CD4-positive, alpha-beta T cell treated with Interleukin-10 for 1 hour (primary cell): ENCODE data around the gene FHL3.
A peak's percentile ranks its signal among the peaks of the same experiment; 100 is the strongest.

Source experiments
- DNase-seq: peaks from one replicate; pipeline ENCODE4 v3.0.0-alpha.2; 2020

The FHL3 gene

DNA sequence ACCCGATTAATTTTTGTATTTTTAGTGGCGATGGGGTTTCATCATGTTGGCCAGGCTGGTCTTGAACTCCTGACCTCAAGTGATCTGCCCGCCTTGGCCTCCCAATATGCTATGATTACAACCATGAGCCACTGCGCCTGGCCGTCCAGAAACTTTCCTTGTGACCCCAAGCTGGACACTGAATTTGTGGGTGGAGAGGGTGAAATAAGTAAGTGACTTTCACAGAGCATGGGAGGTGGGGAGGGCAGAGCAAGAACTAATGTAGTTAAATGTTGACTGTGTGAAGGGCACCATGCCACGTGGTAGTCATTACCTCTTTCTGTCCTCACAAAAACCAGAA lies 4.5 kb upstream of the FHL3 start:
- DNase-seq: no peak

DNA sequence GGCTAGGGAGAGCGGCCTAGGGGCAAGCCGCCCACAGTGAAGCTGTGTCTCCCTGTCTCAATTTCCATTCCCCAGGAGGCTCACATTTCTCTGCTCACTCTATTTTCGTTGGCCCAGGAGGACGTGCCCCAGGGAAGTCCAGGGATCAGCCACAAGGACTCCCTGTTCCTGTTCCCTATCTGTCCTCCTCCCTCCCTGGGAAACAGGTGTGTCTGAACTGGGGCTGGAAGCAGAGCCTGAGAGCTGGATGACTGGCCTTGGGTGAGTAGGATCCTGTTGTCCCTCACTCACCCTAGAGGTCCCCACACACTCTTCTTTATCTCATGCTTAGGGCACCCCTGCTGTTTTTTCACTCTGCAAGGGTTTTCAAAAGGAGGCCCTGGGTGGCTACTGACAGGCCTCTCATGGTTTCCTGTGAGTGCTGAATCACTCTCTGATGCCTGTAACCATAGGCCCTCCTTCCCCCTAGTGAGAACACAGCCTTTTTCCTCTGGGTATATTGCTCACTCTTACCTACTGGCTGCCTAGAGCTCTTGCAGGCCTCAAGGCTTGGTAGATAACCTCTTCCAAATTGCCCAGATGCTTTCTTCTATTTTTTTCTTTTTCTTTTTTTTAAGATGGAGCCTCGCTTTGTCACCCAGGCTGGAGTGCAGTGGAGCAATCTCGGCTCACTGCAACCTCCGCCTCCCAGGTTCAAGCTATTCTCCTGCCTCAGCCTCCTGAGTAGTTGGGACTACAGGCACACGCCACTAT lies 4.0 kb upstream of the FHL3 start:
- DNase-seq: peak; percentile 60

DNA sequence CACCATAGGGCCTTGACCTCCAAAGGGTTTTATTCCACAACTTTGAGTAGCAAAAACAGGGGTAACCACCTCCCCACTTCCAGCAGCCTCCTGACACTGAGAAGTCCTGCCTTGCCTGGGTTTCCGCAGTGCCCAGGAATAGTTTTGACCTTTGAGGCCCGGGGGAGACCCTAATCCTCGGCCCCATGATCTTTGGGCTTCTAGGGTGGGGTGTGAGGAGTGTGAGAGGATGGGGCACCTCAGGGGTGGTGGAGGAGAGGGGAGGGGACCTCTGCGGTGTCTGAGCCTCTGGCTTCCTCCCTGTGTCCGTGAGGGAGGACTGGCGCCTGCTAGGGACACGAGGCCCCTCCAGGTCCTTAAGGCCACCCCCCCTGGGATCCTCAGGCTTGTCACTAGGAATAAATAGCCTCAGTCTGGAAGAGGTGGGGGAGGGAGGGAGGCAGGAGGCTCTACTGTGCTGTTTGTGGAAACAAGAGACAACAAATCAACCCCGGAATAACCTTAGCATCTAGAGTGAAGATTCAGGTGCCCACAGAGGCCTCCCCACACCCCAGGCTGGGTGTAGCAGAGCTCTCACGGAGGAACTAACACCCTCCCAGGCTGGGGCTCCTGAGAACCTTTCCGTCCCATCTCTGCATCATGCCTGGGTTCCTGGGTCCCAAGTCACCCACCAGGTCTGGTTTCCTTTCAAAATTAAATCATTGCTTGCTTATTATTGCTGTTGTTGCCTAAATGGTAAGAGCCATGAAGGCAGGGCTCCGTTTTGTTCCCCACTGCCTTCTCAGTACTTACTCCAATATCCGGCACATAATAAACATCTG lies 904 bp upstream of the FHL3 start:
- DNase-seq: no peak

DNA sequence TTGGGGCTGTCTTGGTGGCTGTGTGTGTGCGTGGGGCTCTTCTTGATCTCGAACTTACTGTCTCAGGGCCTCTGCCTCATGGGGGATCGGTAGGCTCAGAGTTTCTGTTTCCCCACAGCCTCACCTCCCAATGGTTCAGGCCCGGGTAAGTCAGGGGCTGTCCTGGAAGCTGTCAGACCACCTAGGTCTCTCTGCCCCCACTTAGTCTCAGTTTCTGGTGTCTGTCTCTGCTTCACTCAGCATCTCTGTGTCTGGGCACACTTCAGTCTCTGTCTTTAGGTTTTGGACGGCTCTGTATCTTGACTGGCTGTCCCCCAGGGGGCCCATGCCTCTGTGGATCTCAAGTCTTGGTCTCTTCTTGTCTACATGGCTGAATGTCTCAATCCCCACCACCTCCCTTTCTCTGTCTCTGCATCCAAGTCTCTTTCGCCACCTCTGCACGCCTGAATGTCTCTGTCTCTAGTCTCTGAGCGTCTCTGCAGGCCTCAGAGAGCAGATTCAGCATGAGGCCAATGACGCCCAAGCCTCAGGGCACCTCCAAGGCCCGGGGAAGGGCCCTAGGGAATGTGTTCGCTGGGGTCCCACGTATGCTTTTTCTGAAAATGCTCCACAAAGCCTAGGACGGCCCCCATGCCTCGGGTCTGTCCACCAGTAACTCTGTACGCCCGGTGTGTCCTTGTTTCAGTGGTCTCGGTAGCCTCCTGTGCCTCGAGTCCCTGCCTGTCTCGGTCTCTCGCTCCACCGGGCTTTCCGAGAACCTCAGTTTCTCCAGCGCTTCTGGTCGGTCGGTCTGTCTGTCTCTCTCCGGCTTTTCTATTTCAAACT lies 818 bp downstream of the FHL3 start:
- DNase-seq: peak; percentile 19

DNA sequence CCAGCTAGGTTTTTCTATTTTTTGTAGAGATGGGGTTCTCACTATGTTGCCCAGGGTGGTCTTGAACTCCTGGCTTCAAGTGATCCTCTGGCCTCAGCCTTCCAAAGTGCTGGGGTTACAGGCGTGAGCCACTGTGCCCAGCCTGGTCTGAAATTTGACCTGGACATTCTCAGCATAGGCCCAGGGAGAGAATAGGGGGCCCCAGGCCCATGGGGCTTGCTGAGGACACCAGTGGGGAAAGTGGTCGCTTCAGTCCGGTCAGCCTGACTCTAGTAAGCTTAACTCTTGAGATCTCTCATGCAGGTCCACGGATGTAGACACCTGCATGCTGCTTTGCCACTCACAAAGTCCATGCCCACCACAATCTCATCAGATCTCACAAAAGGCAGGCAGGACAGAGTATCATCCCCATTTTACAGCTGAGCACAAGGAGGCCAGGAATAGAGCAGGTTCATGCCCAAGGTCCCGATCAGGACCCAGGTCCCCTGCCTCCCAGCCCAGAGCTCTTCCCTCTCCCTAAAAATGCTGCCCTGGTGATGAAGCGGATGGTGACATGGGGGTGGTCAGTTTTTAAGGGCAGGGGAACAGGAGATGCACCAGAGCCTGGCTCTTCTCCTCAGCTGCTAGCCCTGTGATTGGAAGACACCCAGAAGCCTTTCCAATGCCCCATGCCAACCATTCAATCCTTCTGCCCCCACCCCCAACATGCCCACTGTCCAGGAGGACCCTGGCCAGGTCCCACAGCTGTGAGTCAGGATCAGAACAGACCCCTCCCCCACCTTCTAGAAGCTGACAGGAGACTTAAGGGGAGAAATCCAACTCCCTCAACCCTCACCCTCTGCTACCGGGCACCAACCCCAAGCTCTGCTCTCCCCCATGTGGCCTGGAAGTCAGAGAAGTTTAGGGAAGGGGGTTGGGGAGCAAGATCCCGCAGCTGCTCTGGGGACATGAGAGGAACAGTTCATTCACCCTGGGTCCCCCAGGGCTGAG lies 1.8 kb downstream of the FHL3 start:
- DNase-seq: no peak

DNA sequence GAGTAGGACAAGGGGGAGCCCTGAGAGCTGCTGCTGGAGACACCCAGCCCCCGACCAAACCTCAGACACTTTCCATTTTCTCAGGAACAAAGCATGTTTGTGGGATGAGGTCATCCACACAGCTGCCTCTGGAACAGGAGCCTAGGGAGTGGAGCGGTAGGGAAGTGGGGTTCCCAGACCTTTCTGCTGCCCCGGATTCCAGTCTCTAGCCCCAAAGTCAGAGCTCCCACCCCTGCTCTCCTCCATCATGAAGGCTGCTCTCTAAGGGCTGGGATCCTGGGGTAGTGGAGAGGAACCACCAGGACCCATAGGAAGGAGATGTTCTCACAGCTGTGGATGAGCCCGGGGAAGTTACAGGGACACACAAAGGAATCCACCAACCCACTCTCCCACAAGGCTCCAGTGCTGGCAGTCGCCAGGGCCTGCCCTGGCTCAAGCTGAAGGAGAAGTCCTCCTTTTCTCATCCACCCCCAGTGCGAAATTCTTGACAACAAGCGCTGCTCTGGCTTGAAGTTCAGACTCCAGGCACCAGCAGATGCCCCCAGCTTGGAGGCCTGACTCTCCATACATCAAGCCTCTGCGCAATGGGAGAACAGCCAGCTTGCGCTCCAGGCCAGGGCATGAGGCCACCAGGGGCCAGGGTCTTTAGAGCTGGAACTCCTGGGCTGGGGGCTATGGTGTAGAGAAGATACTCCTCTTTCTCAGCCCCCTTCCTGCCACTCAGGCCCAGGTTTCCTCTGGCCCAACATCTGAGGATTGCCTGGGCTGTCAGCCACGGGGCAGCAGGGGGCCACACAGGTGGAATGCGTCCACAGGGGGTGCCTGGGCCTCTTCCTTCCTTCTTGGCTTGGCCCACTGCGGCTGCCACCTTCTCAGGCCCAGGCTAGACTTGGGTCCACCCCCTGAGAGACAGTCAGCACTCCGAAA lies 4.5 kb downstream of the FHL3 start:
- no peak for DNase-seq

DNA sequence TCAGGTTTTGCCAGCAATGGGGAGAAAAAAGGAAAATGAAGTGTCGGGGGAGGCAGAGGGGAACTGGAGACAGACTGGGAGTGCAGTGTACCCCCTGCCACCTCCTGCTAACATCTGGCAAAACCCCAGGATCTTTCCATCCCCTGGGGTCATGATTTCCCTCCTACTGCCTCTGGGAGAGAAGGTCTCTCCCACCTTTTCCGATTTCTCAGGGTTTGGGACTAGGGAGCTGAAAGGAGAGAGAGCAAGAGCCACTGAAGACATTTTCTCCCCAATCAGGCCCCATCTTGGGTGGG lies 5.1 kb downstream of the FHL3 start:
- DNase-seq: no peak

DNA sequence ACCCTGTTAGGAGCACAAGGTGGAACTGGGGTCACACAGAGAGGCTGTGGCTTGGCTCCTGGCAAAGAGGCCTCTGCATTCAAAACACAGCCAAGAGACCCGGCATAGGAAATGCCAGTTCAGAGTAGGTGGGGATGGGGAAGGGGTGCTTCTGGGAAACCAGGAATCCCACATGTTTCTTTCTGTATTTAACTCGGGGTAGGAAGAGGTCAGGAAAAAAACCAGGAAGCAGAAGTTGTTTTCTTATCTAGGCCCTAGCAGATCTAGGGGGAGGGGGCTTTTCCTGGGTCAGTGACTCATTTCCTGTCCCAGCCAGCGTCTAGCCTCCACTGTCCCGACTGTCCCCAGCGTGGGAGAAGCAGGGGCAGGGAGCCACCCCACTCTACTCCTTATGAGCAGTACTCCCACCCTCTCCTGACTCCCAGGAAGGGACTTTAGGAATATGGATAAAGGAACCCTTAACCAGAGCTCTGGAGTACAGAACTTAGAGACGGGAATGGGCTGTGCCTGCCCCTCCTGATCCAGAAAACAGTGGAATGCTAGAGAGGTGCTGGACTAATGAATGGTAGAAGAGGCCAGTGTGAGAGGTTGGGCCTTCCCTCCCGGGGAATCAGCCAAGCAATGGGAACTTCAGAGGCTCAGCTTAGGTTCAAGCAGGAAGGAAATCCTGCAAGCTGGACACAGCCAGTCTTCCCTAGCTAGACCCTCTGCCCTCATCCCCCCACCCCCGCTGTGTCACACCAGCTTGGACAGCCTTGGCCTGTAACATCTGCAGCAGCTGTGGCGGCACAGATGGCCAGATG lies 5.7 kb downstream of the FHL3 start:
- no peak for DNase-seq

DNA sequence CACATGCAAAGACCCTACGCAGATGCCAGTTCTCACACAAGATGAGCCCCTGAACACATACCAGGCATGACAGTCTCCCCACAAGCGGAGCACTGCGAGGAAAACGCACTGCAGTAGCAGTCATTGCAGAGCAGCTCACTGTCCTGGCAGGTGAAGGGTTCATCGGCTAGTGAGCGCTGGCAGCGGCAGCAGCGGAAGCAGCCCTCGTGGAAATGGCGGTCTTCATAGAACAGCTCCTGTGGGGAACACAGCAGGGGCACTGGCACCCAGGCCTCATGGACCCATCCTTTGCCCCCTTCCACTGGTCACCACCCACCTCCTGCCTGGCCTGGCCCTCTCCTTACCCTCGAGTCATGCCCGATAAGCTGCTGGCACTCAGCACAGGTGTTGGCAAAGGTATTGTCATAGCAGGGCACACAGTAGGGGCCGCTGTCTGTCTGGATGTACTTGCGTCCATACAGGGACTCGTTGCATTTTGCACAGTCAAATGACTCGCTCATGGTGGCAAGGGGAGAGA lies 6.3 kb downstream of the FHL3 start:
- no peak for DNase-seq

DNA sequence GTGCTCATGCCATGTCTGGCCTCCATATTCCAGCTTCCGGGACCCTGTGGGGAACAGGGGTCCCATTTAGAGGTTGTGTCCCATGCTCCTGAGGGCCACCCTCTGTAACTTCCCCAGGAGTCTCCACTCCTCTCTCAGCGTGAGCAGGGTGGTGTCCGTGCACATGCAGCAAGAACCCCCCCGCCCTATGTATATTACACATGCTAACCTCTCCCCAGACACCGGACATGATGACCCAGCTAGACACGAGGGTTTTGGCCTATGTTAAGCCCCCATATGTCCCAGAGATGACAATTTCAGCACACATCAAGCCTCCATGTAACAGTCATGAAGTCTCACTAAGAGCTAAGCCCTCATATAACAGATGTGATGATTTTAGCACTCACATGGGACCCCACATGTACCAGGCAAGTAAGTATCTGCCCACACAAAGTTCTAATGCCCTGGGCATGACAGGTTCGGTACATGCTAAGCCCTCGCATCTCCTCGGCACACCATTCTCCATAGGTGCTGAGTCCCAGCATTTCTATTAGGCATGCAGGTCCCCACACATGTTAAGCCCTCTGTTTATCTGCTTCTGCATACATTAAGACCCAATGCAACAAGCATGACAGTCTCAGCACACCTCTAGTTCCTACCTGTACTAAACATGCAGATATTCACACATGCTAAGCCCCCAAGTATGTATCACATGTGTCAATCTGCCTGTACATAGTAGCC lies 7.1 kb downstream of the FHL3 start:
- DNase-seq: no peak

DNA sequence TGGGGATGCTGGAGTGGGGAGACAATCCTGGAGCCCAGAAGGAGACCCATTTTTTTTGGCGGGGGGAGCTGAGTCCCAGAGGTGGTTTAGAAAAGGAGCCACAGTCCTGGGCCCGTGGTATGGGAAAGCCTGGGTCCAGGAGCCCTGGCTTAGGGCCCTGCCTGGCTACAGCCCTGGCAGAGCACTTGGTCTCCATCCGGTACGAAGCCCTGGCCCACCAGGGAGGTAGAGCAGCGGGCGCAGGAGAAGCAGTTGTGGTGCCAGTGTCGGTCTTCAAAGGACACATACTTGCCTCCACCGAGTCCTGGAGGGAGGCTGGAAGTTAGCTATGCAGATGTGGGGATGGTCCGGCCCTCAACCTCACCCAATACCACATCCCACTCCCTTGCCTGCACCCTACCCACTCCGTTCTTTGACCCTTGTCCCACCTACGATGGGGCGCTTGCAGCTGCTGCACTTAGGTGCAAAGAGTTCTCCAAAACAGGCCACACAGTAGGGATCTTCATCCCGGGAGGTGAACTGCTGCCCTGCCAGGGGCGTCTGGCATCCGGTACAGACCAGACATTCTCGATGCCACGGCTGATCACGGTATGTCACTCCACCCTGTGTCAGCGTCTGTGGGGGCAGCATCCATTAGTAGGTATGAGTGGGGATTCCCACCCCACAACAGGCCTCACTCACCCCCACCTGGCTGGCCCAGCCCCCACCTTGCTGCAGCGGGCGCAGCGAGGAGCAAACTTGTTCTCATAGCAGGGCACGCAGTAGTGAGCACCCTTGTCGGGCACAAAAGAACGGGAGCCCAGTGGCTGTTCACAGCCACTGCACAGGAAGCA lies 7.8 kb downstream of the FHL3 start:
- DNase-seq: no peak

DNA sequence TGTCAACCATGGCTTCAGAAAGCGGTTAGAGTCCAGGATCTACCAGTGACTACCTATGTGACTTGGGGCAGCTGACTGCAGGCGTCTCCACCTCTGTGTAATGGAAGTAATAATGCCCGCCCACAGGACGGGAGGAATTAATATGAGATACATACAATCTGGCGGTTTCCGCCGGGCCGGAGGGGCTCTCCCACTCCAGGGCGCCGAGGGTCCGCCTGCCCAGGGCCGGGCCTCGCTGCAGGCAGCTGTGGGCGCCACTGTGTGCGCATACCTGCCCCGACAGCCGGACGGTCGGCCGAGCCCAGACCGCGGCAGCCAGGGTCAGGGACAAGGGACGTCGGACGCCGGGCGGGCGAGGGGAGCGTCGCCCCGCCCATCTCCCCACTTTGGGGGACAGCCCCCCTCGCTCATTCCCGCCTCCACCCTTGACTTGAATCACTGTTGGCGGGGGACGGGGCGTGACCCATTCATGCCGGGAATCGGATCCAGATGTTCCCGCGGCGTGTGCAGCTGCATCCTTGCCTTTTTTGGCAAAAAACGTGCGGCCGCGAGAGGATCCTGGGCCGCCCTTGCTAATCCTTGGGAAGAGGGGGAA lies 9.5 kb downstream of the FHL3 start:
- peak; percentile 30 for DNase-seq

DNA sequence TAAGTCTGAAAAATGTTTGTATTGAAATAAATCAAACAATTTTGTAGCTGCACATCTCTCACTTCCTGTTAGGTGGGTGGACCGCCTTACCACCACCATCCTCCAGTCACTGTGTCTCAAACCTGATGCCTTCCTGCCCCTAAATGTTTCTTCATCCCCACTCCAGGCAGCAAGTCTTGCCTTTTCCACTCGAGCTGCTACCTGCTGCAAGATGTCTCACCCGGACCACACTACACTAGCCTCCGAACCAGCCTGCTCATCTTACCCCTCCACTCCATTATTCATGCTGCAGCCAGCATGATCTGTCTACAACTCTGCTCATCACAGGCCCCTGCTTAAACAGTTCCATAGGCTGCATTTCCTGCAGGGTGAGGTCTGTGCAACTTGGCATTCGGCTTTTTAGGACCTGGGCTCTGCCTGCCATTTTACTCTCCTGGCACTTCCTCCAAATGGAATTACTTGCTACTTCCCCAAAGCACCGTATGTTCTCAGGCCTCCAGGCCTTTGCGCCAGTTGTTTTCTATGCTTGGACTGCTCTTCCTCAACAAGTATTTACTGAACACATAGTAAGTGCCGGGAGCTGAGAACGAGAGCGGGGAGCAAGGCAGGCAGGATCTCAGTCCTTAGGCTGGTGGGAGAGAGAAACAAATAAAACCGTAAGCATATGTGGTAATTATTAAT lies 10.3 kb downstream of the FHL3 start:
- no peak for DNase-seq

DNA sequence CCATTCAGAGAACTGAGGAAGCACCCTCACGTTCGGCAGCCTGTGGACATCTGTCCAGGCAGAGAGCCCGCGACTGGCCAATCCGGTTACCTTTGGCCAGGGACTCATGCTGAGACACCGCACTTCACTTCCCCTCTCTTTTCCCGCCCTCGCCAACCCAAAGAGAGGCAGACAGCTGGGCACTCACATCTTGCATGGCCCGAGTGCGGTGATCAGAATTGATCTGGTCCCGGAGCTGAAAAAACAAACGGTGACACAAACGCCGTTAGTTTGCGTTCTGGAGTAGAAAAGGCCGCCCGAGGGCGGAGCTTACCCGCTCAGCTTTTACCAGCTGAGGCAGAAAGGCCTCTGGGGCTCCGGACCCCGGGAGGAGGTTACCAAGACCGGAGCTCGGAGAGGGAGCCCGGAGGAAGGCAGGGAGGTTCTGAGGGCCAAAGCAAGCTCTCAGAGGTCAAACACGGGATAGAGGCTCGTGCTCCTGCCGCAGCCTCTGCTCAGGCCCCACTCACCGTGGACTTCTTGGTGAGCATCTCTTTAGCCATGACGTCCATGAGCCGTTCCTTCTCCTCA lies 15.9 kb downstream of the FHL3 start:
- DNase-seq: peak; percentile 44

DNA sequence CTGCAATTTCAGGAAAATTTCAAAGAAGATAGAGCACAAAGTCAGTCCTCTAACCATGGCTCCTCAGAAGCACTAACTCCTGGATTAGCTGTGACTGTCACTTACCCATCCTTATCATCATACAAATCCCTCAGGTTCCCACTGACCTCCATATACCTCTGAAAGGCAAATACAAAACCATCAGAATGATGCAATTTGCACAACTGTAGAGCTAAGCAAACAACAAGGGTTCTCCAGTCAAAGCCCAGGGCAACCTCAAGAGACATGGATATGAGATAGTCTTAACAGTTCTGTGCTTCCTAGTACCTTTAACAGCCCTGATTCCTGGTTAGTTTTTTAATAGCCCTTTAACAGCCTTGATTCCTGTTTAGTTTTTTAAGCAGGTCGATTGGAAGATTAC lies 17.6 kb downstream of the FHL3 start:
- no peak for DNase-seq

DNA sequence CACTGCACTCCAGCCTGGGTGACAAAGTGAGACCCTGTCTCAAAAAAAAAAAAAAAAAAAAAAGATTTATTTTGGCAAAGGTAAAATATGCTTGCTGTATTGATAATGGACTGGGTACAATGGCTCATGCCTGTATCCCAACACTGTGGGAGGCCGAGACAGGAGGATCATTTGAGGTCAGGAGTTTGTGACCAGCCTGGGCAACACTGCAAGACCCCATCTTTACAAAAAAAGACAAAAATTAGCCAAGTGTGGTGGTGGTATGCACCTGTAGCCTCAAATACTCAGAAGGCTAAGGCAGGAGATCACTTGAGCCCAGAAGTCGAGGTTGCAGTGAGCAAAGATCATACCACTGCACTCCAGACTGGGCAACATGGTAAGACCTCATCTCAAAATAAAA lies 21.8 kb downstream of the FHL3 start:
- DNase-seq: no peak

DNA sequence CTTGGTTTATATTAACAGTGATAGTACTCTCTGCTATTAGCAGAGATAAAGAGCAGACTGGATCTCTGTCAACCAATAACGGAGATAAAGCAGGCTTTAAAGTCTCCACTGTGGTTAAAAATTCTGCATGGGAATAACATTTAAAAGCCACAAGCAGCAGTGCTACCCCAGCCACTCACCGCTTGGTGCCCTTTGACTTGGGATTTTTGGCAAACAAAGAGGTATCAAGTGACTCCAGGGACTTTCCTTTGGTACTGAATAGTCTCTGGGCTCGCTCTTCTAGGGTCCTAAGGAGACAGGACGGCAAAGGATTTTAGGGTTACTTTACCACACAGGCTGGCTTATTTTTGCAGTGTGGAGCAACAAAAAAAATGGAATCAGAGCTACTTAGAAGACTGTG lies 26.8 kb downstream of the FHL3 start:
- no peak for DNase-seq
